ENCODE data around the gene RSPH9.

Gene RSPH9

GRCh38 chr6:43714311-43715055 is 69.6 kb downstream of the RSPH9 start:
- no peak for DNase-seq

DNA sequence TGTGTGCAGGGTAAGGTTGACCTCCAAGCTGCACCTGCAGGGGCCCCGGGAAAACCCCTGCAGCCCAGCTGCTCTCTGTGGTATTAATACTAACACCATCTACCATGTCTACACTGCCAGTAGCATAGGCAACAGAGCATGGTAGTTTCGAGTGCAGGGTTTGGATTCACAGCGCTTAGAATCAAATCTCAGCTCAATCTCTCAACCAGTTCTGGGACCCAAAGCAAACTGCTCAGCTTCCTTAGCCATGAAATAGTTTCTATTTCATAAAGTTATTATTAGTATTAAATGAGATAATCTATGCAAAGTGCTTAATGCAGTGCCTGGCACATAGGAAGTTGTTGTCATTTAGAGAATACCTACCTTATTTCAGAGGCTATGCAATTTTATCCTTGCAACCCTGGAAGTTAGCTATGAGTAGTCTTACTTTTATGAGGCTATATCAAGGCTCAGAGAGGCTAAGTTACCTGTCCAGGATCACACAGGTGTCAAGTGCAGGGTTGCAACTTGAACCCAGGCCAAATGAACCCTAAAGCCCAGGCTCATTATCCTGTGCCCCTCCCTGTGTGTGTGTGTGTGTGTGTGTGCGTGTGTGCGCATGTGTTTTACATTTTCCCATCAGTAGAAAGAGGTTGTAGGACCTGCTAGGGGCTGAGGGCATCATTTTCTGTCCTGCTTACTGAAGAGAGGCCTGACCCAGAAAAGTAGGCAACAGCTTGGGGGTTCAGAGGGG is 70.4 kb downstream of the RSPH9 start:
- DNase-seq: no peak

- no peak for DNase-seq
Measured at GRCh38 chr6:43716099-43716498, 71.3 kb downstream of the RSPH9 start.

DNA sequence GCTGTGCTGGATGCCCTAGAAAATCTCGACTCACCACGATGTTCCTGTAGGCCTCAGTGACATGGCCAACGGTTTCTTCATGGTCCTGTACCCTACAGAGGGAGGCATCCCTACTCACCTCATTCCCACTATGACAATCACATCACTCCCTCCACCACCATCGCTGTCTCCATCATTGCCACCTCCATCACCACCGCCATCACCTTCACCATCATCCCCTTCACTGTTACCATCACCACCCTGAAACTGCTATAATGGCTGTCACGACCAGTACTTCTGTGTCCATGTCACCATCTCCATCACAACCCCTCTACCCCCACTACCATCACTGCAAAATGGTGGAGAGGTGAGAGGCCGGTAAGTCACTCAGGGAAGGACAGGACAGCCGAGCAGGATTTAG is 72.6 kb downstream of the RSPH9 start:
- no peak for DNase-seq

GRCh38 chr6:43717822-43718221 is 73.0 kb downstream of the RSPH9 start:
- no peak for DNase-seq

GRCh38 chr6:43718387-43719105 is 73.7 kb downstream of the RSPH9 start:
- DNase-seq: no peak

GRCh38 chr6:43719511-43719910 is 74.7 kb downstream of the RSPH9 start:
- no peak for DNase-seq

DNA sequence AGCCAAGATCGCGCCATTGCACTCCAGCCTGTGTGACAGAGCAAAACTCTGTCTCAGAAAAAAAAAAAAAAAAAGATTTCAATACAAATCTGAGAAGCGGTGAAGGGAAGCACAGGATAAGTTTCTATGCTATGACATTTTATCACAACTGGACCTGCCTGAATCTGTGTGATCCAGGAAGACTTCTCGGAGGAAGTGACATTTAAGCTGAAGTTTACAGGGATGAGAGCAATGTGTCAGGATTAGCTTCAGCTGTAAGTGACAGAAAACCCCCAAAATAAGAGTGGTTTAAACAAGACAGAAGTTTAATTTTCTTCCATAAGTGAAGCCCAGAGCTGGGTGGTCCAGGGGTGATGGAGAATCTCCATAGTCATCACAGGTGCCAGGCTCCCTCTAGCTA is 76.2 kb downstream of the RSPH9 start:
- DNase-seq: no peak

All from GOT3 (cell line).